OCI-LY3 (cell line): ENCODE data around the gene INPP5E.

ENCODE experiments used
- H2AFZ ChIP-seq: fragments of 200-600, 300-600 bp; shearing (Covaris generic); 2 replicates; pipeline ENCODE4 v1.6.0; 2014; ENCODE audit warnings: antibody characterized with exemption, low read depth, low read length
- H3K27ac ChIP-seq: fragments of 200-600, 300-600 bp; sonication (generic); 2 replicates; pipeline ENCODE4 v1.5.1; 2014; ENCODE audit warnings: mild to moderate bottlenecking, low read length, moderate library complexity, mixed read lengths
- H3K27me3 ChIP-seq: fragments of 200-600, 300-600 bp; sonication (generic); 2 replicates; pipeline ENCODE4 v1.6.1; 2014; ENCODE audit warnings: low read depth, low read length, mixed read lengths
- H3K36me3 ChIP-seq: fragments of 200-600, 300-600 bp; sonication (generic); replicated peaks from 2 replicates; pipeline ENCODE3; 2014; ENCODE audit warnings: low read depth, low read length, mixed read lengths
- H3K4me1 ChIP-seq: fragments of 300-600, 200-600 bp; sonication (generic); 2 replicates; pipeline ENCODE4 v1.6.1; 2014; ENCODE audit warnings: low read length, mixed read lengths
- H3K4me2 ChIP-seq: fragments of 200-600, 300-600 bp; sonication (generic); 2 replicates; pipeline ENCODE4 v1.6.1; 2014; ENCODE audit warnings: low read length, mixed read lengths
- H3K4me3 ChIP-seq: fragments of 300-600, 200-600 bp; sonication (generic); 2 replicates; pipeline ENCODE4 v1.5.1; 2014; ENCODE audit warnings: antibody characterized with exemption, mild to moderate bottlenecking, low read length, moderate library complexity
- H3K79me2 ChIP-seq: fragments of 300-600, 200-600 bp; shearing (Covaris generic); 2 replicates; pipeline ENCODE4 v1.6.1; 2014; ENCODE audit warnings: mild to moderate bottlenecking, low read length, mixed read lengths
- H3K9ac ChIP-seq: fragments of 300-600, 200-600 bp; shearing (Covaris generic); 2 replicates; pipeline ENCODE4 v1.6.0; 2014; ENCODE audit warnings: mild to moderate bottlenecking, low read length, moderate library complexity
- H3K9me3 ChIP-seq: fragments of 200-600, 300-600 bp; shearing (Covaris generic); 2 replicates; pipeline ENCODE4 v1.6.1; 2014; ENCODE audit warnings: low read length, mixed read lengths; ENCODE audit not compliant: insufficient read depth
- H4K20me1 ChIP-seq: fragments of 200-600, 300-600 bp; sonication (generic); 2 replicates; pipeline ENCODE4 v1.6.1; 2016; ENCODE audit warnings: low read length, mixed read lengths; ENCODE audit not compliant: insufficient read depth
- EZH2phosphoT487 ChIP-seq: fragments of 200-600 bp; shearing (Covaris generic); IDR thresholded peaks from 2 replicates; pipeline ENCODE4 v1.6.1; 2018; ENCODE audit warnings: antibody characterized with exemption, mixed run types, low read depth
- TF ChIP-seq, protein P1 (sequence below): fragments of 200-600, 300-600 bp; sonication (generic); IDR thresholded peaks from 2 replicates; pipeline ENCODE4 v1.5.1; 2014; ENCODE audit warnings: antibody characterized with exemption, low read length, low read depth

The INPP5E gene

DNA sequence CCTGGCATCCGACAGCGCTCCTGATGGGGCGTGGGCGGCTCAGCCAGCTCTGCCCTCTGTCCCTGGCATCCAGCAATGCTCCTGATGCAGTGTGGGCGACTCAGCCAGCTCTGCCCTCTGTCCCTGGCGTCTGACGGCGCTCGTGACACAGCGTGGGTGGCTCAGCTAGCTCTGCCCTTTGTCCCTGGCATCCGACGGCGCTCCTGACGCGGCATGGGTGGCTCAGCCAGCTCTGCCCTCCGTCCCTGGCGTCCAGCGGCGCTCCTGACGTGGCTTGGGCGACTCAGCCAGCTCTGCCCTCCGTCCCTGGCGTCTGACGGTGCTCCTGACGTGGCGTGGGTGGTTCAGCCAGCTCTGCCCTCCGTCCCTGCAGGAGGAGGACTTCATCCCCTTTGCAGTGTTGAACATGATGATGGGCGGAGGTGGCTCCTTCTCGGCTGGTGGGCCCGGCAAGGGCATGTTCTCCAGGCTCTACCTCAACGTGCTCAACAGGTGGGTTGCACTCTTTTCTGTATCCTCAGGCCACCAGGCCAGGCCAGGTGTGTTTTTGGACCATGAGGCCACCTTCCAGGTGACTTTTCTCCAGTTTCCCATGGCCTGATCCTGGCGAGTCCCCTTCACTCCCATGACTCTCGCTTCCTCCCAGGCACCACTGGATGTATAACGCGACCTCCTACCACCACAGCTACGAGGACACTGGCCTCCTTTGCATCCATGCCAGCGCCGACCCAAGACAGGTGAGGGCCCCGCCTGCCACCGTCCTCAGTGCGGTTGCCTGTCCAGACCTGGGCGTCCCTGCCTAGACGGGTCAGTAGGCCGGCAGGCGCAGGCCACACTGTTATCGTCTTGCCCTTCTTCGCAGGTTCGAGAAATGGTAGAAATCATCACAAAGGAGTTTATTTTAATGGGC, 21.2 kb downstream of the INPP5E start:
- Histone ChIP-seq H2AFZ (no peak overlapping the region), H3K4me3 (no peak overlapping the region), H3K9me3 (no peaks in the 10 kb centered on the region), H3K9ac (no peak overlapping the region), H3K79me2 (peaks cover 10% of the 10 kb centered on the region), H4K20me1 (no peaks in the 10 kb centered on the region), H3K4me1 (no peaks in the 10 kb centered on the region), H3K36me3 (peaks cover 46% of the 10 kb centered on the region), H3K27ac (no peak overlapping the region), H3K4me2 (no peak overlapping the region), H3K27me3 (no peaks in the 10 kb centered on the region)
- TF ChIP-seq EZH2phosphoT487, result no peak
- TF ChIP-seq, protein P1, sequence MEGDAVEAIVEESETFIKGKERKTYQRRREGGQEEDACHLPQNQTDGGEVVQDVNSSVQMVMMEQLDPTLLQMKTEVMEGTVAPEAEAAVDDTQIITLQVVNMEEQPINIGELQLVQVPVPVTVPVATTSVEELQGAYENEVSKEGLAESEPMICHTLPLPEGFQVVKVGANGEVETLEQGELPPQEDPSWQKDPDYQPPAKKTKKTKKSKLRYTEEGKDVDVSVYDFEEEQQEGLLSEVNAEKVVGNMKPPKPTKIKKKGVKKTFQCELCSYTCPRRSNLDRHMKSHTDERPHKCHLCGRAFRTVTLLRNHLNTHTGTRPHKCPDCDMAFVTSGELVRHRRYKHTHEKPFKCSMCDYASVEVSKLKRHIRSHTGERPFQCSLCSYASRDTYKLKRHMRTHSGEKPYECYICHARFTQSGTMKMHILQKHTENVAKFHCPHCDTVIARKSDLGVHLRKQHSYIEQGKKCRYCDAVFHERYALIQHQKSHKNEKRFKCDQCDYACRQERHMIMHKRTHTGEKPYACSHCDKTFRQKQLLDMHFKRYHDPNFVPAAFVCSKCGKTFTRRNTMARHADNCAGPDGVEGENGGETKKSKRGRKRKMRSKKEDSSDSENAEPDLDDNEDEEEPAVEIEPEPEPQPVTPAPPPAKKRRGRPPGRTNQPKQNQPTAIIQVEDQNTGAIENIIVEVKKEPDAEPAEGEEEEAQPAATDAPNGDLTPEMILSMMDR, result no peak

DNA sequence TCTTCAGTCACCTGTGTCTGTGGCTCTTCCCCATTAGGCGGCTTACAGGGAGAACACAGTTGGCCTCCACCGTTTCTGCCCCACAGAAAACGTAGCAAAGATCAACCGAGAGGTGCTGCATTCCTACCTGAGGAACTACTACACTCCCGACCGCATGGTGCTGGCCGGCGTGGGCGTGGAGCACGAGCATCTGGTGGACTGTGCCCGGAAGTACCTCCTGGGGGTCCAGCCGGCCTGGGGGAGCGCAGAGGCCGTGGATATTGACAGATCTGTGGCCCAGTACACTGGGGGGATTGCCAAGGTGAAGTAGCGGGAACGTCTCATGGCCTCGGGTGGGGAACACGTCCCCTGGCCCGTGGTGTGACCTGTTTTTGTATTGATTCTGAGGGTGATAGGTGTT, 22.7 kb downstream of the INPP5E start:
- Histone ChIP-seq H3K79me2 (peaks cover 25% of the 10 kb centered on the region), H3K9me3 (no peaks in the 10 kb centered on the region), H3K9ac (no peak overlapping the region), H3K4me1 (peaks cover 3% of the 10 kb centered on the region), H2AFZ (no peak overlapping the region), H3K27me3 (no peaks in the 10 kb centered on the region), H3K36me3 (peaks cover 49% of the 10 kb centered on the region), H4K20me1 (peaks cover 2% of the 10 kb centered on the region), H3K4me2 (no peak overlapping the region), H3K27ac (no peak overlapping the region), H3K4me3 (no peak overlapping the region)
- no peak for TF ChIP-seq EZH2phosphoT487
- TF ChIP-seq, protein P1, result no peak

DNA sequence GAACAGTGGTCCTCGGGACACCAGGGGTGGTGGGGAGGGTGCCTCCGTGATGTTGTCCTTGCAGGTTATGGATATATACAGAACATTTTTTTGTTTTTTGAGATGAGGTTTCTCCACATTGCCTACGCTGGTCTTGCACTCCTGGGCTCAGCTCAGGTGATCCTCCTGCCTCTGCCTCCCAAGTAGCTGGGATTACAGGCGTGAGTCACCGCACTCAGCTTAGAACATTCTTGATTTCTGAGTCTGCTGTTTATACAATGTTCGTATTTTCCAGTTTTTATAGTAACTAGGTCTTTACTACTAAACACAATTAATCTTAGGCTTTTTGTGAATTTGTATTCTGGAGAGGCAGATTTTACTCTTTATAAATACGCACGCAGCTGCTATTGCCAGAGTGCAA, 23.2 kb downstream of the INPP5E start:
- no peak overlapping the region for H3K4me3 ChIP-seq
- TF ChIP-seq, protein P1, result no peak
- no peak for TF ChIP-seq EZH2phosphoT487
- no peaks in the 10 kb centered on the region for H3K9me3 ChIP-seq
- H3K27me3 ChIP-seq, result no peaks in the 10 kb centered on the region
- peaks cover 53% of the 10 kb centered on the region for H3K36me3 ChIP-seq
- H3K4me1 ChIP-seq, result peaks cover 7% of the 10 kb centered on the region
- H3K27ac ChIP-seq, result no peak overlapping the region
- peaks cover 30% of the 10 kb centered on the region for H3K79me2 ChIP-seq
- H2AFZ ChIP-seq, result no peak overlapping the region
- no peak overlapping the region for H3K4me2 ChIP-seq
- no peak overlapping the region for H3K9ac ChIP-seq
- H4K20me1 ChIP-seq, result peaks cover 7% of the 10 kb centered on the region

DNA sequence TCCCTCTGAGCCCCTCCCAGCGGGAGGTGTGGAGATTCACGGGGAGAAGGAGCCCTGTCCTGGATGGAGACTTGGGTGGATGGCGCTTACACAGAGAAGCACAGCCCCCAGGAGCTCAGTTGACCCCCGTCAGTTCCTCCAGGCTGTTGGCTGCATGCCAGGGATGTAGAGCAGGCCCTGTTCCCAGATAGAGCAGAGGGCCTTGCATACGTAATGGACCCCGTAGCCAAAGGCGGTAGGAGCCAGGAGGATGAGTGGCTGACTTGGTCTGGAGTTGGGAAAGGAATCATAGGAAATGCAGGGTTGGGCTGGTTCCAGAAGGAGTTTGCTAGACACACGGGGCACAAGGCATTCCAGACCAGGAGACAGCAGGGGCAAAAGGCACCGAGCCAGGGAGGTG, 26.7 kb downstream of the INPP5E start:
- no peaks in the 10 kb centered on the region for H3K9me3 ChIP-seq
- H3K79me2 ChIP-seq, result peaks cover 63% of the 10 kb centered on the region
- TF ChIP-seq, protein P1, result no peak
- no peak for TF ChIP-seq EZH2phosphoT487
- no peak overlapping the region for H2AFZ ChIP-seq
- H3K27me3 ChIP-seq, result no peaks in the 10 kb centered on the region
- H3K4me1 ChIP-seq, result peaks cover 19% of the 10 kb centered on the region
- no peak overlapping the region for H3K27ac ChIP-seq
- H3K4me2 ChIP-seq, result no peak overlapping the region
- H3K4me3 ChIP-seq, result no peak overlapping the region
- H3K36me3 ChIP-seq, result peaks cover 52% of the 10 kb centered on the region
- no peak overlapping the region for H3K9ac ChIP-seq
- peaks cover 12% of the 10 kb centered on the region for H4K20me1 ChIP-seq
